ENCODE measurements around the gene SEMA6B. TPM values are rescaled to one million over a fixed set of nuclear protein-coding genes. Genes with fewer than 3 reads are reported as not detected.
"Not testable (repeated sequence)": the region's sequence is repeated elsewhere in the genome, so short reads cannot be mapped to it uniquely, and the experiment has no call there.

The SEMA6B gene
- total RNA-seq, 1 donor from 2014 or later: 7.7 TPM

GRCh38 chr19:4571305-4571917, 11.9 kb upstream of the SEMA6B start:
- DNase-seq (ENCODE audit: low spot score): peak; percentile 91

- DNase-seq (ENCODE audit: low spot score): no peak
Observed at GRCh38 chr19:4570916-4571304, 11.4 kb upstream of the SEMA6B start.

- no peak for DNase-seq (ENCODE audit: low spot score)
Observed at GRCh38 chr19:4570402-4570801, 10.9 kb upstream of the SEMA6B start.

GRCh38 chr19:4568886-4569285, 9.4 kb upstream of the SEMA6B start:
- no peak for DNase-seq (ENCODE audit: low spot score)

GRCh38 chr19:4567584-4568071, 8.1 kb upstream of the SEMA6B start:
- peak; percentile 29 for DNase-seq (ENCODE audit: low spot score)

GRCh38 chr19:4566402-4567051, 7.0 kb upstream of the SEMA6B start:
- no peak for DNase-seq (ENCODE audit: low spot score)

- not testable (repeated sequence) for DNase-seq (ENCODE audit: low spot score)
Observed at GRCh38 chr19:4563562-4563961, 4.1 kb upstream of the SEMA6B start.

- not testable (repeated sequence) for DNase-seq (ENCODE audit: low spot score)
Observed at GRCh38 chr19:4562085-4562484, 2.6 kb upstream of the SEMA6B start.

GRCh38 chr19:4557971-4558941, 1.2 kb downstream of the SEMA6B start:
- no peak for DNase-seq (ENCODE audit: low spot score)

- no peak for DNase-seq (ENCODE audit: low spot score)
Observed at GRCh38 chr19:4557144-4557970, 2.1 kb downstream of the SEMA6B start.

GRCh38 chr19:4556597-4557127, 2.8 kb downstream of the SEMA6B start:
- no peak for DNase-seq (ENCODE audit: low spot score)

GRCh38 chr19:4555657-4556561, 3.6 kb downstream of the SEMA6B start:
- no peak for DNase-seq (ENCODE audit: low spot score)

- no peak for DNase-seq (ENCODE audit: low spot score)
Observed at GRCh38 chr19:4554717-4555116, 4.8 kb downstream of the SEMA6B start.

GRCh38 chr19:4553775-4554174, 5.7 kb downstream of the SEMA6B start:
- no peak for DNase-seq (ENCODE audit: low spot score)

- no peak for DNase-seq (ENCODE audit: low spot score)
Observed at GRCh38 chr19:4553092-4553695, 6.3 kb downstream of the SEMA6B start.

- DNase-seq (ENCODE audit: low spot score): no peak
Observed at GRCh38 chr19:4552525-4552819, 7.0 kb downstream of the SEMA6B start.

GRCh38 chr19:4550479-4551050, 8.9 kb downstream of the SEMA6B start:
- DNase-seq (ENCODE audit: low spot score): no peak

GRCh38 chr19:4550018-4550417, 9.5 kb downstream of the SEMA6B start:
- DNase-seq (ENCODE audit: low spot score): no peak

GRCh38 chr19:4548238-4548584, 11.3 kb downstream of the SEMA6B start:
- no peak for DNase-seq (ENCODE audit: low spot score)
